Measurements from ENCODE around the gene POLR1C. TPM values are rescaled to one million over a fixed set of nuclear protein-coding genes. Genes with fewer than 3 reads are reported as not detected.

Gene POLR1C
- total RNA-seq, 1 experiment from 2014 or later = 84.6 TPM

GRCh38 chr6:43491750-43492661 lies 24.9 kb upstream of the POLR1C start:
- Histone ChIP-seq H2AFZ (ENCODE audit: low read depth, low read length, poor library complexity, severe bottlenecking) (no peak overlapping the region), H3K9ac (ENCODE audit: low read length) (0 out of 2 replicates have a peak overlapping the region, but pooled peaks have one; percentile 14), H3K4me3 (replicated peaks in 1 of 2; ENCODE audit: low read depth in 1 of 2, low read length in 2 of 2) (no peak overlapping the region), H3K4me2 (ENCODE audit: low read length) (peak overlapping the region; percentile 45), H3K27ac (ENCODE audit: low read depth, low read length) (no peak overlapping the region), H3K27me3 (ENCODE audit: insufficient read depth, low read length) (no peaks in the 10 kb centered on the region), H4K20me1 (ENCODE audit: insufficient read depth) (no peaks in the 10 kb centered on the region), H3K79me2 (ENCODE audit: insufficient read depth, low read length) (peaks cover 53% of the 10 kb centered on the region), H3K9me3 (ENCODE audit: control insufficient read depth in 1 of 2, insufficient read depth in 1 of 2, low read depth in 1 of 2, low read length in 2 of 2) (no peaks in the 10 kb centered on the region), H3K9me2 (ENCODE audit: insufficient read depth) (no peaks in the 10 kb centered on the region), H3K4me1 (ENCODE audit: control insufficient read depth in 1 of 2, insufficient read depth in 2 of 2, low read length in 2 of 2) (peaks cover 25 to 50% of the 10 kb centered on the region in 2 experiments), H3K36me3 (ENCODE audit: control insufficient read depth in 1 of 2, insufficient read depth in 2 of 2, low read length in 2 of 2) (no peaks in the 10 kb centered on the region; a peak in 1 of 4 replicates)
- ChIA-PET RAD21 (ENCODE audit: low non-redundant PET in 1 of 2, low total read pairs in 2 of 2, uncharacterized antibody in 2 of 2, unreplicated experiment in 2 of 2) (interaction anchor here in 1 of 2 experiments (0.5 kb wide), 1 partner anchor 529 kb away, joined by 6 read pairs; no protein-coding TSS in a partner anchor), CTCF (interaction anchor here (1.7 to 2.0 kb wide), 2 partner anchors 14 to 35 kb away, joined by 6 to 7 read pairs; no protein-coding TSS in a partner anchor), POLR2A (interaction anchor here (0.6 to 0.7 kb wide), 2 partner anchors 14 to 18 kb away, joined by 3 read pairs; partner anchors contain the start of gene LRRC73)
- DNase-seq (ENCODE audit: low read depth, low spot score) = no peak
- intact Hi-C loops (cut with micrococcal nuclease) = no loop called here
- no peak for ATAC-seq
- BruUV-seq (replicated peaks) = no TSS peak
- no peak for TF ChIP-seq ZNF274 (IDR thresholded peaks at IDR 0.05; ENCODE audit: low read depth, low read length)
- no peak for TF ChIP-seq EZH2phosphoT487 (IDR thresholded peaks at IDR 0.05; ENCODE audit: borderline replicate concordance)
- TF ChIP-seq FOSL1 (IDR thresholded peaks at IDR 0.05; ENCODE audit: low read depth) = no peak
- TF ChIP-seq CEBPB (IDR thresholded peaks at IDR 0.05; ENCODE audit: low read depth) = no peak
- no peak for TF ChIP-seq ZBTB33 (IDR thresholded peaks at IDR 0.05; ENCODE audit: extremely low read depth, insufficient replicate concordance, low read length)
- no peak for TF ChIP-seq EGR1 (IDR thresholded peaks at IDR 0.05; ENCODE audit: low read depth)
- TF ChIP-seq TCF7L2 (IDR thresholded peaks at IDR 0.05; ENCODE audit: borderline replicate concordance, extremely low read depth, insufficient read depth, insufficient read length) = no peak
- TF ChIP-seq MAX (IDR thresholded peaks at IDR 0.05) = no peak; the same call in 1 of the 2 replicates
- TF ChIP-seq ZFX (IDR thresholded peaks at IDR 0.05) = no peak
- TF ChIP-seq POLR2AphosphoS5 (IDR thresholded peaks at IDR 0.05; ENCODE audit: low read depth, low read length) = no peak
- TF ChIP-seq ATF3 (IDR thresholded peaks at IDR 0.05) = no peak
- TF ChIP-seq SRF (IDR thresholded peaks at IDR 0.05; ENCODE audit: low read depth) = no peak
- no peak for TF ChIP-seq JUND (IDR thresholded peaks at IDR 0.05)
- no peak for TF ChIP-seq CTCF (IDR thresholded peaks at IDR 0.05 in 2 of 3, conservative IDR thresholded peaks at IDR 0.05 in 1 of 3; ENCODE audit: borderline replicate concordance in 1 of 3, insufficient read depth in 1 of 3, low read depth in 2 of 3, low read length in 2 of 3)
- TF ChIP-seq YY1 (IDR thresholded peaks at IDR 0.05; ENCODE audit: extremely low read depth, insufficient replicate concordance, low read depth, low read length) = no peak
- TF ChIP-seq SIN3A (IDR thresholded peaks at IDR 0.05; ENCODE audit: low read depth) = no peak
- TF ChIP-seq REST (IDR thresholded peaks at IDR 0.05; ENCODE audit: low read depth) = no peak

Data from HCT116 (cell line).